GM13977 (cell line): ENCODE measurements around the gene WWP2.

ENCODE experiments used
- DNase-seq: peaks from one replicate; pipeline ENCODE4 v3.0.0; 2012; ENCODE audit warnings: low spot score
- CTCF ChIP-seq: IDR thresholded peaks from 2 replicates; pipeline ENCODE4 v1.5.1; 2012; ENCODE audit warnings: mild to moderate bottlenecking, control low read depth; ENCODE audit not compliant: insufficient read depth; ENCODE audit errors: extremely low read depth, missing control alignments
- in situ Hi-C: fragments of 300-500 bp; cut with MboI; formaldehyde crosslinking; loops from one replicate; pipeline ENCODE4 v1.12.0; 2022; ENCODE audit warnings: low sequenced_read_pairs, low pct_unique_long_range_greater_than_20kb, mixed read lengths, inconsistent platforms; ENCODE audit not compliant: unreplicated experiment

Gene WWP2

GRCh38 chr16:69865701-69866100, 103.6 kb downstream of the WWP2 start:
- in situ Hi-C loops, result no loop called here
- TF ChIP-seq CTCF, result no peak
- DNase-seq, result no peak

GRCh38 chr16:69867784-69868560, 105.8 kb downstream of the WWP2 start:
- DNase-seq, result no peak
- TF ChIP-seq CTCF, result no peak
- in situ Hi-C loops, result no loop called here

- no peak for TF ChIP-seq CTCF
- DNase-seq, result no peak
- in situ Hi-C loops, result no loop called here
Observed at GRCh38 chr16:69870761-69871160, 108.6 kb downstream of the WWP2 start.

- in situ Hi-C loops, result no loop called here
- DNase-seq, result no peak
Observed at GRCh38 chr16:69871708-69872107, 109.6 kb downstream of the WWP2 start.

GRCh38 chr16:69872888-69873287, 110.8 kb downstream of the WWP2 start:
- in situ Hi-C loops, result no loop called here
- no peak for DNase-seq
- TF ChIP-seq CTCF, result no peak

More at GRCh38 chr16:69871708-69872107, 109.6 kb downstream of the WWP2 start:
- no peak for TF ChIP-seq CTCF

GRCh38 chr16:69873783-69874182, 111.7 kb downstream of the WWP2 start:
- TF ChIP-seq CTCF, result no peak
- in situ Hi-C loops, result no loop called here

More at GRCh38 chr16:69873783-69874182, 111.7 kb downstream of the WWP2 start:
- no peak for DNase-seq
